SK-N-SH (cell line): Measurements from ENCODE around the gene CDRT15. TPM values are rescaled to one million over a fixed set of nuclear protein-coding genes. Genes with fewer than 3 reads are reported as not detected.

Source experiments
- CTCF ChIA-PET: fragments of 300-600, 350-600 bp; formaldehyde crosslinking; extraction: SDS; loops from one replicate; lab custom pipeline; 2021; lab: Yijun Ruan, JAX
- POLR2A ChIA-PET: fragments of 350-600 bp; sonication (Branson Sonifier 250); formaldehyde crosslinking; extraction: SDS; loops from one replicate; lab custom pipeline; 2020; ENCODE audit warnings: antibody characterized with exemption, inconsistent platforms; lab: Yijun Ruan, JAX
- DNase-seq: peaks from one replicate; pipeline ENCODE4 v3.0.0; 2012
- H2AFZ ChIP-seq: fragments of 200-600 bp; sonication (generic); 2 replicates; pipeline ENCODE4 v1.8.1; 2016; ENCODE audit warnings: antibody characterized with exemption, mild to moderate bottlenecking, low read depth
- H3F3A ChIP-seq: fragments of 200-600 bp; sonication (generic); replicated peaks from 2 replicates; pipeline ENCODE3; 2016; ENCODE audit warnings: antibody characterized with exemption, mild to moderate bottlenecking; ENCODE audit not compliant: insufficient read depth
- H3K27ac ChIP-seq, 2 experiments: fragments of 200-500 bp in 1 of 2; fragments of 200-600 bp in 1 of 2; sonication (Bioruptor generic) in 1 of 2; sonication (generic), shearing (Covaris generic) in 1 of 2; 2 replicates each; pipeline versions ENCODE4 v1.5.1 to v1.6.1; 2014 to 2016; ENCODE audit warnings: low read depth in 2 of 2, inconsistent platforms in 1 of 2, low read length in 1 of 2, mild to moderate bottlenecking in 1 of 2, mixed read lengths in 1 of 2
- H3K27me3 ChIP-seq: fragments of 200-600 bp; sonication (generic), shearing (Covaris generic); 2 replicates; pipeline ENCODE4 v1.6.1; 2016; ENCODE audit warnings: mixed run types; ENCODE audit not compliant: insufficient read depth
- H3K36me3 ChIP-seq, 2 experiments: fragments of 200-500 bp in 1 of 2; fragments of 200-600 bp in 1 of 2; sonication (Bioruptor generic) in 1 of 2; sonication (generic) in 1 of 2; replicated peaks in 1 of 2; 2 replicates each; pipeline versions ENCODE3 to v1.5.1; 2014 to 2016; ENCODE audit warnings: low read length in 1 of 2, mild to moderate bottlenecking in 1 of 2; ENCODE audit not compliant: insufficient read depth in 2 of 2, control insufficient read depth in 1 of 2
- H3K4me1 ChIP-seq, 2 experiments: fragments of 200-500 bp in 1 of 2; fragments of 200-600 bp in 1 of 2; sonication (Bioruptor generic) in 1 of 2; sonication (generic), shearing (Covaris generic) in 1 of 2; 2 replicates each; pipeline versions ENCODE4 v1.5.1 to v1.6.1; 2014 to 2016; ENCODE audit warnings: low read depth in 1 of 2, low read length in 1 of 2, mixed run types in 1 of 2; ENCODE audit not compliant: insufficient read depth in 2 of 2, control insufficient read depth in 1 of 2
- H3K4me2 ChIP-seq: fragments of 200-600 bp; sonication (generic), shearing (Covaris generic); 2 replicates; pipeline ENCODE4 v1.6.1; 2017; ENCODE audit warnings: mixed run types
- H3K4me3 ChIP-seq, 2 experiments: fragments of 200-500 bp in 1 of 2; fragments of 200-600 bp in 1 of 2; sonication (Bioruptor generic) in 1 of 2; sonication (generic), shearing (Covaris generic) in 1 of 2; 2 replicates each; pipeline versions ENCODE4 v1.5.1 to v1.8.1; 2014 to 2016; ENCODE audit warnings: low read depth in 2 of 2, inconsistent platforms in 1 of 2, low read length in 1 of 2, mild to moderate bottlenecking in 1 of 2, mixed read lengths in 1 of 2, moderate library complexity in 1 of 2
- H3K79me2 ChIP-seq: fragments of 200-600 bp; sonication (generic); 2 replicates; pipeline ENCODE4 v1.8.1; 2017; ENCODE audit warnings: mild to moderate bottlenecking; ENCODE audit not compliant: insufficient read depth
- H3K9ac ChIP-seq: fragments of 200-600 bp; sonication (generic); 2 replicates; pipeline ENCODE4 v1.6.1; 2017; ENCODE audit warnings: mixed run types
- H3K9me2 ChIP-seq: fragments of 200-600 bp; sonication (generic); 2 replicates; pipeline ENCODE4 v1.6.1; 2017; ENCODE audit warnings: mixed run types
- H3K9me3 ChIP-seq: fragments of 200-600 bp; sonication (generic); 2 replicates; pipeline ENCODE4 v1.6.1; 2017; ENCODE audit warnings: mixed run types, mild to moderate bottlenecking, moderate library complexity
- H4K20me1 ChIP-seq: fragments of 200-600 bp; sonication (generic); 2 replicates; pipeline ENCODE4 v1.6.1; 2017; ENCODE audit warnings: mild to moderate bottlenecking, mixed run types; ENCODE audit not compliant: insufficient read depth
- EP300 ChIP-seq, 2 experiments: IDR thresholded peaks; 2 replicates each; pipeline versions ENCODE4 v1.4.0 to v1.6.1; 2012; ENCODE audit warnings: borderline replicate concordance in 1 of 2, low read depth in 1 of 2, low read length in 1 of 2
- NFIC ChIP-seq: IDR thresholded peaks from 2 replicates; pipeline ENCODE4 v1.4.0; 2012; ENCODE audit warnings: borderline replicate concordance
- REST ChIP-seq: IDR thresholded peaks from 2 replicates; pipeline ENCODE4 v1.6.1; 2012; ENCODE audit warnings: mild to moderate bottlenecking, low read depth, low read length, moderate library complexity
- RXRA ChIP-seq: IDR thresholded peaks from 2 replicates; pipeline ENCODE4 v1.4.0; 2012; ENCODE audit warnings: low read depth, mild to moderate bottlenecking, borderline replicate concordance
- SMC3 ChIP-seq: IDR thresholded peaks from 2 replicates; pipeline ENCODE4 v1.6.1; 2012; ENCODE audit warnings: low read depth, low read length, improper control_type of control experiment
- TCF12 ChIP-seq: IDR thresholded peaks from 2 replicates; pipeline ENCODE4 v1.4.0; 2012
- USF2 ChIP-seq: fragments of 150-350 bp; IDR thresholded peaks from 2 replicates; pipeline ENCODE4 v1.6.1; 2017; ENCODE audit warnings: antibody characterized with exemption, low read length, low read depth, borderline replicate concordance
- WGBS: methylation state at CpG from one replicate; pipeline ENCODE4 v1.1.6; 2017; ENCODE audit warnings: low lambda C conversion rate; 5-methylcytosine and 5-hydroxymethylcytosine counted together
- polyA plus RNA-seq, 3 experiments: library from polyadenylated mRNA; depleted of rRNA; stranded (reverse); fragments of >200 nt; gene quantifications; 2 replicates each; pipeline ENCODE4 v1.2.3, GENCODE V29; 2012

CDRT15 gene
- polyA plus RNA-seq, 1 of the 3 experiments (the other 2 are of a cell fraction): not detected

- H2AFZ ChIP-seq: no peak overlapping the region
- TF ChIP-seq SMC3: no peak
- no peak for TF ChIP-seq REST
- no peak for TF ChIP-seq RXRA
- no peak for TF ChIP-seq NFIC
- no peak overlapping the region for H3K4me3 ChIP-seq
- no peaks in the 10 kb centered on the region for H3K9me3 ChIP-seq
- no peaks in the 10 kb centered on the region for H3K27me3 ChIP-seq
- no peak overlapping the region for H3K9ac ChIP-seq
- POLR2A ChIA-PET: no interaction called here
- H3K27ac ChIP-seq: no peak overlapping the region
- CTCF ChIA-PET: no interaction called here
- no peaks in the 10 kb centered on the region for H3K9me2 ChIP-seq
- H3K4me2 ChIP-seq: no peak overlapping the region
- 92% methylated on average over 10 of the region's 10 CpGs for WGBS
- H3K79me2 ChIP-seq: no peaks in the 10 kb centered on the region
- H3K4me1 ChIP-seq: peaks cover 0 to 12% of the 10 kb centered on the region in 2 experiments; a peak in 2 of 4 replicates
- no peaks in the 10 kb centered on the region for H4K20me1 ChIP-seq
- H3K36me3 ChIP-seq: peaks cover 0 to 11% of the 10 kb centered on the region in 2 experiments
- no peak for DNase-seq
- H3F3A ChIP-seq: no peaks in the 10 kb centered on the region
These were observed 34.1 kb downstream of the CDRT15 start for GRCh38 chr17:14202388-14203166.

GRCh38 chr17:14201988-14202380 is 34.7 kb downstream of the CDRT15 start:
- POLR2A ChIA-PET: no interaction called here
- H3K9me2 ChIP-seq: no peaks in the 10 kb centered on the region
- H3K4me2 ChIP-seq: no peak overlapping the region
- H3K27me3 ChIP-seq: no peaks in the 10 kb centered on the region
- H3K79me2 ChIP-seq: no peaks in the 10 kb centered on the region
- TF ChIP-seq TCF12: no peak
- TF ChIP-seq RXRA: no peak
- no peak for TF ChIP-seq EP300 (IDR thresholded peaks at IDR 0.05; ENCODE audit: borderline replicate concordance in 1 of 2, low read depth in 1 of 2, low read length in 1 of 2)
- TF ChIP-seq USF2: no peak
- no peak for TF ChIP-seq REST
- no peak for DNase-seq
- WGBS: 97% methylated on average over 4 of the region's 4 CpGs
- H3K4me1 ChIP-seq: peaks cover 0 to 18% of the 10 kb centered on the region in 2 experiments; a peak in 2 of 4 replicates
- CTCF ChIA-PET: no interaction called here
- H3F3A ChIP-seq: no peaks in the 10 kb centered on the region
- H3K36me3 ChIP-seq: peaks cover 0 to 5% of the 10 kb centered on the region in 2 experiments
- H2AFZ ChIP-seq: no peak overlapping the region
- no peaks in the 10 kb centered on the region for H3K9me3 ChIP-seq
- no peak overlapping the region for H3K4me3 ChIP-seq
- no peak overlapping the region for H3K27ac ChIP-seq
- no peak overlapping the region for H3K9ac ChIP-seq
- no peaks in the 10 kb centered on the region for H4K20me1 ChIP-seq
